IMR-90 (cell line): Measurements from ENCODE around the gene NCAM1.

Experiments
- POLR2A ChIP-seq: IDR thresholded peaks from 2 replicates; pipeline ENCODE4 v1.6.1; 2012; ENCODE audit warnings: mild to moderate bottlenecking, low read depth, low read length
- TF ChIP-seq, protein P1 (sequence below): conservative IDR thresholded peaks from 2 replicates; pipeline ENCODE4 v1.5.1; 2012; ENCODE audit warnings: mild to moderate bottlenecking, low read depth, low read length, improper control_type of control experiment

DNA sequence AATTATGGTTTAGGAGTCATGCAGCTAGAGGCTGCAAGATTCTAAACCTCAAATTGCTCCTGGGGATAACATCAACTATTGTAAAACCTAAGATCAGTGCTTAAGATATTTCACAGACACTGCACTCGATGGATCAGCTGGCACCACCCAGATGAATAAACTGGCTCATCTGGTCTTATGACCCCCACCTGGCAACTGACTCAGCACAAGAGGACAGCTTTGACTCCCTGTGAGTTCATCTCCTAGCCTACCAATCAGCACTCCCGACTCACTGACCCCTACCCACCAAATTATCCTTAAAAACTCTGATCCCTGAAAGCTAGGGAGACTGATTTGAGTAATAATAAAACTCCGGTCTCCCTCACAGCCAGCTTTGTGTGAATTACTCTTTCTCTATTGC lies 352.4 kb downstream of the NCAM1 start:
- TF ChIP-seq POLR2A, result no peak
- TF ChIP-seq, protein P1, sequence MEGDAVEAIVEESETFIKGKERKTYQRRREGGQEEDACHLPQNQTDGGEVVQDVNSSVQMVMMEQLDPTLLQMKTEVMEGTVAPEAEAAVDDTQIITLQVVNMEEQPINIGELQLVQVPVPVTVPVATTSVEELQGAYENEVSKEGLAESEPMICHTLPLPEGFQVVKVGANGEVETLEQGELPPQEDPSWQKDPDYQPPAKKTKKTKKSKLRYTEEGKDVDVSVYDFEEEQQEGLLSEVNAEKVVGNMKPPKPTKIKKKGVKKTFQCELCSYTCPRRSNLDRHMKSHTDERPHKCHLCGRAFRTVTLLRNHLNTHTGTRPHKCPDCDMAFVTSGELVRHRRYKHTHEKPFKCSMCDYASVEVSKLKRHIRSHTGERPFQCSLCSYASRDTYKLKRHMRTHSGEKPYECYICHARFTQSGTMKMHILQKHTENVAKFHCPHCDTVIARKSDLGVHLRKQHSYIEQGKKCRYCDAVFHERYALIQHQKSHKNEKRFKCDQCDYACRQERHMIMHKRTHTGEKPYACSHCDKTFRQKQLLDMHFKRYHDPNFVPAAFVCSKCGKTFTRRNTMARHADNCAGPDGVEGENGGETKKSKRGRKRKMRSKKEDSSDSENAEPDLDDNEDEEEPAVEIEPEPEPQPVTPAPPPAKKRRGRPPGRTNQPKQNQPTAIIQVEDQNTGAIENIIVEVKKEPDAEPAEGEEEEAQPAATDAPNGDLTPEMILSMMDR, result no peak
